Measurements from ENCODE around the gene BAX. TPM values are rescaled to one million over a fixed set of nuclear protein-coding genes. Genes with fewer than 3 reads are reported as not detected.
A peak's percentile ranks its signal among the peaks of the same experiment; 100 is the strongest.

The BAX gene
- total and polyA plus RNA-seq, 9 of the 15 experiments (the other 6 are each of a cell fraction or from before 2014, with no cell fraction given): 3.2 to 95.4 (median 44.5) TPM

DNA sequence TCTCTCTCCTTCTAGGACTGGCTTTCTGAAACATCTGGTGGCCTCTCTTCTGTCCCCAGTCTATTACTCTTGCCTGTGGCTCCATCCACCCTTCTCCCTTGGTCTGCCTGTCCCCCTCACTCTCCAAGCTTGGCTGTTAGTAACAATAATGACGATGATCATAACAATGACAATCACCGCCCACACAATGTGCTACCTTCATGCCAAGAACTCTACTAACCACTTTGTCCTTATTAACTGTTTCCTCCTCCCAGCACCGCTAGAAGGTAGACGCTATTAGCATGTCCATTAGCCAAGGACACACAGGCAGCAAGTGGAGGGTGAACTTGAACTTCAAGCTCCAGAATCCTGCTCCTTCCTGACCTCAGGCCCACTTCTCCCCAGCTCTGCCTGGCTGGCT lies 35.7 kb downstream of the BAX start:
- Histone ChIP-seq H3K4me1 (replicated peaks in 1 of 2; ENCODE audit: control insufficient read depth in 2 of 2, insufficient read depth in 2 of 2, low read length in 2 of 2) (peaks cover 5 to 32% of the 10 kb centered on the region in 2 experiments; a peak in 4 of 5 replicates), H3K9ac (ENCODE audit: insufficient read depth in 1 of 2, low read depth in 2 of 2, low read length in 2 of 2) (peak overlapping the region in 1 of 2 experiments; percentile 53; a peak in 1 of 4 replicates), H3K36me3 (ENCODE audit: control insufficient read depth, insufficient read depth, low read length) (peaks cover 50% of the 10 kb centered on the region), H3K9me1 (ENCODE audit: control insufficient read depth, insufficient read depth, low read length) (no peaks in the 10 kb centered on the region), H3K79me2 (ENCODE audit: control insufficient read depth, insufficient read depth, low read length) (peaks cover 47% of the 10 kb centered on the region), H3K27me3 (ENCODE audit: control insufficient read depth in 2 of 2, insufficient read depth in 2 of 2, low read length in 2 of 2) (no peaks in the 10 kb centered on the region), H3K9me3 (replicated peaks; ENCODE audit: control insufficient read depth, insufficient read depth, low read depth, low read length) (no peaks in the 10 kb centered on the region), H2AFZ (ENCODE audit: low read depth, low read length) (no peak overlapping the region), H3K27ac (ENCODE audit: extremely low read depth, low read depth, low read length) (no peak overlapping the region), H3K4me2 (ENCODE audit: insufficient read depth, low read length) (no peak overlapping the region), H4K20me1 (replicated peaks; ENCODE audit: control insufficient read depth, insufficient read depth, low read length) (no peaks in the 10 kb centered on the region), H3K4me3 (no peak overlapping the region)
- WGBS (ENCODE audit: insufficient coverage, low coverage, missing lambda C conversion rate): 82% methylated on average over 4 of the region's 4 CpGs
- CTCF ChIA-PET (ENCODE audit: low intra/inter-chr PET ratio): no interaction called here
- TF ChIP-seq BRD4 (IDR thresholded peaks at IDR 0.05) (no peak), ZNF253 (CRISPR knock-in tag; conservative IDR thresholded peaks at IDR 0.05) (no peak), ZNF239 (CRISPR knock-in tag; IDR thresholded peaks at IDR 0.05) (no peak)
- no TSS peak for BruUV-seq (replicated peaks)
- intact Hi-C loops (cut with micrococcal nuclease) (loop anchor here (10.0 kb wide), 2 partner anchors 164 to 234 kb away; partner anchors contain the start of genes HRC and TRPM4), in situ Hi-C loops (cut with MboI) (no loop called here)
- ATAC-seq (no peak), FAIRE-seq (no peak), DNase-seq (ENCODE audit: extremely low read depth in 1 of 4, low spot score in 3 of 4) (no peak)
- POLR2A ChIA-PET: no interaction called here

DNA sequence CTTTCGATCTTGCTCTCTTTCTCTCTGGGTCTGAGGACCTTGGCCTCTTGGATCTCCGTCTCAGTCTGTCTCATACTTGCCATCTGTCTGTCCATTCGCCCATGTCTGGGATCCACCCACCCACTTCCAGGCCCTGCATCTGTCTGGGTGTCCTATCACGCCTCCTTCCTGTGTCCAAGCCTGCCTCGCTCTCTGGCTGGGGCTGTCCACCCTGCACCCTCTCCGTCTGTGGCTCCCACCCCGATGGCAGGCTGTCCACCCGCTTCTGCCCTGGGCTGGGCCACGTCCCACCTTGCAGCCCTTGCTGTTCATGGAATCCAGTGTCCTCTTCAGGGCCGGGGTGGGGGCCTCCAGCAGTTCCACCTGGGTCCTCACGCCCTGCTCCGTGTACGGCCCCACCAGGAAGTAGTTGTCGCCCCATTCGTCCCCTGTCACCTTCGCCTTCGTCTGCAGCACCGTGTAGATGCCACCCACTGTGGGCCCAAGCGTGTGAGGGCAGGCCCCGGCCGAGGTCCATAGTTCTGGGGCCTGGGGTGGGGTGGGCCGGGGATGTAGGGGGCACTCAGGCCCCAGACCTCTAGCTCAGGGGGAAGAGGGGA lies 36.4 kb downstream of the BAX start:
- Histone ChIP-seq H3K79me2 (ENCODE audit: control insufficient read depth, insufficient read depth, low read length) (peaks cover 54% of the 10 kb centered on the region), H4K20me1 (replicated peaks; ENCODE audit: control insufficient read depth, insufficient read depth, low read length) (no peaks in the 10 kb centered on the region), H3K4me2 (ENCODE audit: insufficient read depth, low read length) (no peak overlapping the region), H3K4me3 (no peak overlapping the region), H3K27ac (ENCODE audit: extremely low read depth, low read depth, low read length) (no peak overlapping the region; the same call in 2 of the 3 replicates), H2AFZ (ENCODE audit: low read depth, low read length) (no peak overlapping the region), H3K4me1 (replicated peaks in 1 of 2; ENCODE audit: control insufficient read depth in 2 of 2, insufficient read depth in 2 of 2, low read length in 2 of 2) (peaks cover 5 to 35% of the 10 kb centered on the region in 2 experiments; a peak in 4 of 5 replicates), H3K27me3 (ENCODE audit: control insufficient read depth in 2 of 2, insufficient read depth in 2 of 2, low read length in 2 of 2) (no peaks in the 10 kb centered on the region), H3K9ac (ENCODE audit: insufficient read depth in 1 of 2, low read depth in 2 of 2, low read length in 2 of 2) (peak overlapping the region in 1 of 2 experiments; percentile 84; a peak in 3 of 4 replicates), H3K36me3 (ENCODE audit: control insufficient read depth, insufficient read depth, low read length) (peaks cover 47% of the 10 kb centered on the region), H3K9me1 (ENCODE audit: control insufficient read depth, insufficient read depth, low read length) (no peaks in the 10 kb centered on the region), H3K9me3 (replicated peaks; ENCODE audit: control insufficient read depth, insufficient read depth, low read depth, low read length) (no peaks in the 10 kb centered on the region)
- TF ChIP-seq LARP7 (IDR thresholded peaks at IDR 0.05): no peak
- TF ChIP-seq ZNF589 (CRISPR knock-in tag; IDR thresholded peaks at IDR 0.05; ENCODE audit: low read depth): no peak
- no peak for TF ChIP-seq ZKSCAN8 (CRISPR knock-in tag; IDR thresholded peaks at IDR 0.05)
- TF ChIP-seq PHF20 (IDR thresholded peaks at IDR 0.05; ENCODE audit: partially characterized antibody): no peak
- no peak for TF ChIP-seq MEF2A (IDR thresholded peaks at IDR 0.05; ENCODE audit: control insufficient read depth, low read depth, low read length)
- no peak for TF ChIP-seq HEY1 (CRISPR knock-in tag; IDR thresholded peaks at IDR 0.05; ENCODE audit: borderline replicate concordance)
- TF ChIP-seq E2F3 (CRISPR knock-in tag; IDR thresholded peaks at IDR 0.05): no peak
- no peak for TF ChIP-seq HDGF (IDR thresholded peaks at IDR 0.05)
- TF ChIP-seq FOS (IDR thresholded peaks at IDR 0.05; ENCODE audit: extremely low read depth, insufficient read length): no peak
- TF ChIP-seq TSC22D4 (tag; IDR thresholded peaks at IDR 0.05): no peak
- no peak for TF ChIP-seq TRIM24 (IDR thresholded peaks at IDR 0.05)
- TF ChIP-seq CHD4 (IDR thresholded peaks at IDR 0.05; ENCODE audit: insufficient read depth, insufficient replicate concordance, low read depth, low read length, poor library complexity, severe bottlenecking): no peak
- TF ChIP-seq NCOA1 (IDR thresholded peaks at IDR 0.05; ENCODE audit: low read depth): no peak
- intact Hi-C loops (cut with micrococcal nuclease) (loop anchor here (10.0 kb wide), 2 partner anchors 164 to 234 kb away; partner anchors contain the start of genes HRC and TRPM4), in situ Hi-C loops (cut with MboI) (no loop called here)
- ATAC-seq: no peak
- no TSS peak for BruUV-seq (replicated peaks)
- no peak for DNase-seq (ENCODE audit: extremely low read depth in 1 of 4, low spot score in 3 of 4)
- FAIRE-seq: no peak
- ChIA-PET CTCF (ENCODE audit: low intra/inter-chr PET ratio) (no interaction called here), POLR2A (interaction anchor here (1.5 to 3.0 kb wide), 2 partner anchors 25 to 119 kb away, joined by 4 to 42 read pairs; partner anchors contain the start of genes FTL and PPP1R15A)
- WGBS (ENCODE audit: insufficient coverage, low coverage, missing lambda C conversion rate): 94% methylated on average over 15 of the region's 22 CpGs
